ENCODE results near the gene COX6A2.

The COX6A2 gene

GRCh38 chr16:31428279-31428597, at the start of gene COX6A2:
Gene COX6A2 (minus strand): TSS chr16:31428360. CDS start chr16:31428325, 35 bp downstream.
- Histone ChIP-seq H3K4me1 (ENCODE audit: control insufficient read depth, insufficient read depth, low read length) (peaks cover 5% of the 10 kb centered on the region), H3K27me3 (ENCODE audit: control insufficient read depth, insufficient read depth, low read length) (peaks cover 35% of the 10 kb centered on the region), H3K9ac (ENCODE audit: low read depth, low read length) (no peak within 1 kb of the TSS), H3K4me3 (ENCODE audit: low read depth, low read length) (peak within 1 kb of the TSS; percentile 13), H3K36me3 (ENCODE audit: control insufficient read depth, insufficient read depth, low read length) (no peaks in the 10 kb centered on the region), H3K9me3 (ENCODE audit: control insufficient read depth, insufficient read depth, low read length) (peaks cover 4% of the 10 kb centered on the region)

- H3K27me3 ChIP-seq (ENCODE audit: control insufficient read depth, insufficient read depth, low read length): peaks cover 63% of the 10 kb centered on the region
- H3K4me3 ChIP-seq (ENCODE audit: low read depth, low read length): peak overlapping the region; percentile 75
- H3K9ac ChIP-seq (ENCODE audit: low read depth, low read length): peak overlapping the region; percentile 54
These were observed 49.4 kb upstream of the COX6A2 start for GRCh38 chr16:31477220-31478216.

GRCh38 chr16:31476303-31477219, 48.4 kb upstream of the COX6A2 start:
- no peak overlapping the region for H3K9ac ChIP-seq (ENCODE audit: low read depth, low read length)
- H3K9me3 ChIP-seq (ENCODE audit: control insufficient read depth, insufficient read depth, low read length): no peaks in the 10 kb centered on the region
- no peaks in the 10 kb centered on the region for H3K36me3 ChIP-seq (ENCODE audit: control insufficient read depth, insufficient read depth, low read length)
- peaks cover under 1% of the 10 kb centered on the region for H3K4me1 ChIP-seq (ENCODE audit: control insufficient read depth, insufficient read depth, low read length)
- H3K27me3 ChIP-seq (ENCODE audit: control insufficient read depth, insufficient read depth, low read length): peaks cover 57% of the 10 kb centered on the region
- H3K4me3 ChIP-seq (ENCODE audit: low read depth, low read length): peak overlapping the region; percentile 75

More at GRCh38 chr16:31477220-31478216, 49.4 kb upstream of the COX6A2 start:
- Histone ChIP-seq H3K9me3 (ENCODE audit: control insufficient read depth, insufficient read depth, low read length) (no peaks in the 10 kb centered on the region), H3K36me3 (ENCODE audit: control insufficient read depth, insufficient read depth, low read length) (no peaks in the 10 kb centered on the region), H3K4me1 (ENCODE audit: control insufficient read depth, insufficient read depth, low read length) (no peaks in the 10 kb centered on the region)

- Histone ChIP-seq H3K9me3 (ENCODE audit: control insufficient read depth, insufficient read depth, low read length) (no peaks in the 10 kb centered on the region), H3K4me3 (ENCODE audit: low read depth, low read length) (peak overlapping the region; percentile 68), H3K9ac (ENCODE audit: low read depth, low read length) (no peak overlapping the region), H3K27me3 (ENCODE audit: control insufficient read depth, insufficient read depth, low read length) (peaks cover 54% of the 10 kb centered on the region), H3K4me1 (ENCODE audit: control insufficient read depth, insufficient read depth, low read length) (peaks cover 7% of the 10 kb centered on the region), H3K36me3 (ENCODE audit: control insufficient read depth, insufficient read depth, low read length) (no peaks in the 10 kb centered on the region)
These were observed 47.8 kb upstream of the COX6A2 start for GRCh38 chr16:31475946-31476302.

- Histone ChIP-seq H3K9me3 (ENCODE audit: control insufficient read depth, insufficient read depth, low read length) (no peaks in the 10 kb centered on the region), H3K36me3 (ENCODE audit: control insufficient read depth, insufficient read depth, low read length) (no peaks in the 10 kb centered on the region), H3K4me3 (ENCODE audit: low read depth, low read length) (no peak overlapping the region), H3K4me1 (ENCODE audit: control insufficient read depth, insufficient read depth, low read length) (peaks cover 7% of the 10 kb centered on the region), H3K9ac (ENCODE audit: low read depth, low read length) (no peak overlapping the region), H3K27me3 (ENCODE audit: control insufficient read depth, insufficient read depth, low read length) (peaks cover 48% of the 10 kb centered on the region)
These were observed 46.9 kb upstream of the COX6A2 start for GRCh38 chr16:31474773-31475738.

GRCh38 chr16:31474173-31474714, 46.1 kb upstream of the COX6A2 start:
- Histone ChIP-seq H3K4me3 (ENCODE audit: low read depth, low read length) (no peak overlapping the region), H3K4me1 (ENCODE audit: control insufficient read depth, insufficient read depth, low read length) (peaks cover 7% of the 10 kb centered on the region)

GRCh38 chr16:31473264-31473984, 45.3 kb upstream of the COX6A2 start:
- H3K4me3 ChIP-seq (ENCODE audit: low read depth, low read length): peak overlapping the region; percentile 13
- H3K9ac ChIP-seq (ENCODE audit: low read depth, low read length): no peak overlapping the region
- peaks cover 7% of the 10 kb centered on the region for H3K4me1 ChIP-seq (ENCODE audit: control insufficient read depth, insufficient read depth, low read length)
- peaks cover 34% of the 10 kb centered on the region for H3K27me3 ChIP-seq (ENCODE audit: control insufficient read depth, insufficient read depth, low read length)
- no peaks in the 10 kb centered on the region for H3K36me3 ChIP-seq (ENCODE audit: control insufficient read depth, insufficient read depth, low read length)
- H3K9me3 ChIP-seq (ENCODE audit: control insufficient read depth, insufficient read depth, low read length): no peaks in the 10 kb centered on the region

More at GRCh38 chr16:31474173-31474714, 46.1 kb upstream of the COX6A2 start:
- Histone ChIP-seq H3K27me3 (ENCODE audit: control insufficient read depth, insufficient read depth, low read length) (peaks cover 40% of the 10 kb centered on the region), H3K36me3 (ENCODE audit: control insufficient read depth, insufficient read depth, low read length) (no peaks in the 10 kb centered on the region), H3K9ac (ENCODE audit: low read depth, low read length) (no peak overlapping the region), H3K9me3 (ENCODE audit: control insufficient read depth, insufficient read depth, low read length) (no peaks in the 10 kb centered on the region)

- peaks cover 7% of the 10 kb centered on the region for H3K4me1 ChIP-seq (ENCODE audit: control insufficient read depth, insufficient read depth, low read length)
- H3K9me3 ChIP-seq (ENCODE audit: control insufficient read depth, insufficient read depth, low read length): no peaks in the 10 kb centered on the region
- no peaks in the 10 kb centered on the region for H3K36me3 ChIP-seq (ENCODE audit: control insufficient read depth, insufficient read depth, low read length)
- peaks cover 34% of the 10 kb centered on the region for H3K27me3 ChIP-seq (ENCODE audit: control insufficient read depth, insufficient read depth, low read length)
- no peak overlapping the region for H3K9ac ChIP-seq (ENCODE audit: low read depth, low read length)
- peak overlapping the region; percentile 70 for H3K4me3 ChIP-seq (ENCODE audit: low read depth, low read length)
These were observed 44.6 kb upstream of the COX6A2 start for GRCh38 chr16:31472709-31473203.

GRCh38 chr16:31471875-31472708, 43.9 kb upstream of the COX6A2 start, which contains the start of gene TGFB1I1:
Gene TGFB1I1 (plus strand): TSS chr16:31472152. CDS start chr16:31472189, 37 bp downstream.
- H3K9me3 ChIP-seq (ENCODE audit: control insufficient read depth, insufficient read depth, low read length): no peaks in the 10 kb centered on the region
- peaks cover 34% of the 10 kb centered on the region for H3K27me3 ChIP-seq (ENCODE audit: control insufficient read depth, insufficient read depth, low read length)
- no peaks in the 10 kb centered on the region for H3K36me3 ChIP-seq (ENCODE audit: control insufficient read depth, insufficient read depth, low read length)
- H3K4me1 ChIP-seq (ENCODE audit: control insufficient read depth, insufficient read depth, low read length): peaks cover 7% of the 10 kb centered on the region
- peak within 1 kb of the TSS; percentile 70 for H3K4me3 ChIP-seq (ENCODE audit: low read depth, low read length)
- peak within 1 kb of the TSS; percentile 47 for H3K9ac ChIP-seq (ENCODE audit: low read depth, low read length)

Data from iPS-15b (cell line).